Measurements from ENCODE around the gene ARHGEF11. TPM values are rescaled to one million over a fixed set of nuclear protein-coding genes. Genes with fewer than 3 reads are reported as not detected.

ARHGEF11 gene
- total and polyA plus RNA-seq, 12 donors = 10.4 to 34.5 (median 26.8) TPM

DNA sequence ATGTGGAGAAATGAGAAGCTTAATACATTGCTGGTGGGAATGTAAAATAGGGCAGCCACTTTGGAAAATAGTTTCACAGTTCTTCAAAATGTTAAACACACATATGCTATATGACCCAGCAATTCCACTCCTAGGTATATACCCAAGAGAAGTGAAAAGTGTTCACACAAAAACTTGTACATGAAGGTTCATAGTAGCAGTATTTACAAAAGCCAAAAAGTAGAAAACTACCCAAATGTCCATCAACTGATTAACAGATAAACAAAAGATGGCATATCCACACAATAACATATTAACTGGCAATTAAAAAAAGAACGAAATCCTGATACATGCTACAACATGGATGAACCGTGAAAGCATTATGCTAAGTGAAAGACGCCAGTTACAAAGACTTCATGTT lies 33.7 kb downstream of the ARHGEF11 start:
- Histone ChIP-seq H3K27ac (no peak overlapping the region), H3K36me3 (no peaks in the 10 kb centered on the region), H3K4me3 (no peak overlapping the region), H3K9me3 (peaks cover 0 to 6% (median 0%) of the 10 kb centered on the region in 11 donors), H3K27me3 (no peaks in the 10 kb centered on the region), H3K4me1 (peaks cover 0 to 27% (median 15%) of the 10 kb centered on the region in 9 donors)
- 97 to 98% methylated on average over 3 of the region's 3 CpGs for WGBS, 2 donors
- no peak for DNase-seq
- intact Hi-C loops (cut with DNase I) = no loop called here
- ATAC-seq = no peak
- TF ChIP-seq CTCF (IDR thresholded peaks at IDR 0.05) = no peak

DNA sequence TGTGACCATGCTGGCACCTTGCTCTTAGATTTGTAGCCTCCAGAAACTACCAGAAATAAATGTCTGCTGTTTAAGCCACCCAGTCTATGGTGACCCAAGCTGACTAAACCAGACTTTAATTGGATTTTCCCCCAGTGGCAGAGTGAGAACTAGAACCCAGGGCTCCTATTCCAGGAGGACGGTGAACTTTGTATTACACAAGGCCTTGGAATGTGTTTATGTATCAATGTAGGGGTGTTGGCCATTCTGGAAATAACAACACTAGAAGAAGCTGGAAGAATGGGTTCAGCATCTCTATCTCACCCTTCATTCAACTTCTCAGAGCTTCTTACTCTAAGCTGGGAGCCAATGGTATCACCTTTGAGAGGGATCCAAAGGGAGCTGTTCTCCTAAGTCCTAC lies 37.0 kb downstream of the ARHGEF11 start:
- Histone ChIP-seq H3K4me1 (peaks cover 0 to 46% (median 29%) of the 10 kb centered on the region in 9 donors), H3K36me3 (no peaks in the 10 kb centered on the region), H3K27me3 (no peaks in the 10 kb centered on the region), H3K9me3 (peaks cover 0 to 6% (median 0%) of the 10 kb centered on the region in 11 donors), H3K27ac (no peak overlapping the region), H3K4me3 (no peak overlapping the region)
- 93% methylated on average over 1 of the region's 1 CpG for WGBS, 2 donors
- ATAC-seq = no peak
- DNase-seq = no peak
- TF ChIP-seq CTCF (IDR thresholded peaks at IDR 0.05) = no peak
- intact Hi-C loops (cut with DNase I) = no loop called here

DNA sequence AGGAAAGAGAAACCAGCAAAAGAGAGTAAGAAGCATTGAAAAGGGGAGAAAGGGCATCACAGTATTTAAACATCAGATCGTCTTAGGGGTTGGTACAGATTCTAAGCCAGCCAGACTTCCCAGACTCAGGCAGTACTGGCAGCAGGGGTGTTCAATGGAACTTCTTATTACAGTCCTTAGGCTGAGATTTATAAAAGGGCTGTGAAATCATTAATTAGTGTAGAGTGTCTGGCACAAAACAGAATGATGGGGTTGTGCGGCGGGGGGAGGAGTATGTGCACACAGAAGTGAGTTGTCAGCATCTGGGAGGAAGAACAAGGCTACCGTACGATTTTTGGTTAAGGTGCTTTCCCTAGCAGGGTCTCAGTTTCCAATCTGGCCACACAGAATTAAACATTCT lies 38.2 kb downstream of the ARHGEF11 start:
- TF ChIP-seq CTCF (IDR thresholded peaks at IDR 0.05) = no peak
- intact Hi-C loops (cut with DNase I) = no loop called here
- Histone ChIP-seq H3K36me3 (no peaks in the 10 kb centered on the region), H3K27me3 (no peaks in the 10 kb centered on the region), H3K4me1 (peaks cover 0 to 50% (median 29%) of the 10 kb centered on the region in 9 donors), H3K27ac (no peak overlapping the region), H3K4me3 (no peak overlapping the region), H3K9me3 (peaks cover 0 to 6% (median 0%) of the 10 kb centered on the region in 11 donors)
- DNase-seq (no peak), ATAC-seq (no peak)
- WGBS, 2 donors = 67 to 71% methylated on average over 5 of the region's 5 CpGs

DNA sequence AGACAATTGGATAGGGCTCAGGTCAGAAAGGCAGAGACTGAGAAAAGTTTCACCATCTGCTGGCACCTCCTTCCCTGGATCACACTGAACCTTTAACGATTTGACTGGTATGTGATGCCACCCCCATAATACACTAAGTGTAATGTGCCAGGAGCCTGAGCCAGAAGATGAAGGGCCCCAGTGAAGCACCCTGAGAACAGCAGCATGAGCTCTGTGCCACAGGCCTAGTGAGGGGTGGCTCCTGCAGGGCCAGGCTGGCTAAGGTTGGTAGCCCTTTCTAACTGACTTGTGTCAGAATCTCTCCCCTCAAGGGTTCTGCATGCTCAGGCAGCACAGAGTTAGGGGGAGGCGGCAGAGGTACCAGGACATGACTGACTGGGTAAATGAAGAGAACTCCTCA lies 38.9 kb downstream of the ARHGEF11 start:
- Histone ChIP-seq H3K4me3 (no peak overlapping the region), H3K9me3 (peaks cover 0 to 4% (median 0%) of the 10 kb centered on the region in 11 donors), H3K36me3 (no peaks in the 10 kb centered on the region), H3K27ac (no peak overlapping the region), H3K27me3 (no peaks in the 10 kb centered on the region), H3K4me1 (peaks cover 0 to 50% (median 29%) of the 10 kb centered on the region in 9 donors)
- DNase-seq = no peak
- peak in 1 of 8 donors; percentile 37 for ATAC-seq
- 67 to 84% methylated on average over 2 of the region's 2 CpGs for WGBS, 2 donors
- intact Hi-C loops (cut with DNase I) = no loop called here
- TF ChIP-seq CTCF (IDR thresholded peaks at IDR 0.05) = no peak

Measured in heart right ventricle (tissue), 16 donors.